H1 (cell line): ENCODE results near the gene MEFV. TPM values are rescaled to one million over a fixed set of nuclear protein-coding genes. Genes with fewer than 3 reads are reported as not detected.

ENCODE experiments used
- CTCF ChIA-PET: fragments of 300-600 bp; sonication (Branson Sonifier 250); formaldehyde crosslinking; loops from one replicate; lab custom pipeline; 2021; ENCODE audit not compliant: partially characterized antibody; lab: Charles Lee
- POLR2A ChIA-PET: fragments of 300-600 bp; sonication (Branson Sonifier 250); formaldehyde crosslinking; loops from one replicate; lab custom pipeline; 2021; ENCODE audit warnings: inconsistent platforms; ENCODE audit not compliant: partially characterized antibody; lab: Charles Lee
- DNase-seq, 2 experiments: peaks; one replicate each; pipeline versions ENCODE4 v3.0.0 to v3.0.0-alpha.2; 2010 to 2022; ENCODE audit warnings: low spot score in 2 of 2, low read depth in 1 of 2, mixed read lengths in 1 of 2
- FAIRE-seq: peaks from 2 replicates; lab custom pipeline; 2011; peaks lifted over from hg19 to GRCh38; lab: Jason Lieb, UNC
- H2AFZ ChIP-seq: 2 replicates; pipeline ENCODE4 v1.8.1; 2012; ENCODE audit warnings: low read length, inconsistent platforms
- H2AK5ac ChIP-seq: 2 replicates; pipeline ENCODE4 v1.6.1; 2013; ENCODE audit warnings: low read depth, low read length
- H2BK120ac ChIP-seq: replicated peaks from 2 replicates; pipeline ENCODE3; 2013; ENCODE audit warnings: low read depth, low read length, inconsistent platforms
- H2BK12ac ChIP-seq: 2 replicates; pipeline ENCODE4 v1.6.1; 2013; ENCODE audit warnings: low read depth, low read length
- H2BK15ac ChIP-seq: 2 replicates; pipeline ENCODE4 v1.6.1; 2013; ENCODE audit warnings: low read length
- H2BK20ac ChIP-seq: 2 replicates; pipeline ENCODE4 v1.6.1; 2013; ENCODE audit warnings: low read length
- H2BK5ac ChIP-seq: 2 replicates; pipeline ENCODE4 v1.6.1; 2013; ENCODE audit warnings: low read depth, low read length
- H3K14ac ChIP-seq: 2 replicates; pipeline ENCODE4 v1.6.1; 2013; ENCODE audit warnings: inconsistent platforms; ENCODE audit not compliant: insufficient read length
- H3K18ac ChIP-seq: 2 replicates; pipeline ENCODE4 v1.6.1; 2013; ENCODE audit warnings: low read length; ENCODE audit errors: extremely low read depth
- H3K23ac ChIP-seq: 2 replicates; pipeline ENCODE4 v1.6.1; 2013; ENCODE audit warnings: inconsistent platforms; ENCODE audit not compliant: insufficient read length
- H3K23me2 ChIP-seq: 2 replicates; pipeline ENCODE4 v1.6.1; 2013; ENCODE audit warnings: low read depth, low read length
- H3K27ac ChIP-seq: 2 replicates; pipeline ENCODE4 v1.6.1; 2011; ENCODE audit warnings: low read depth, low read length, inconsistent platforms
- H3K27me3 ChIP-seq, 4 experiments: replicated peaks in 1 of 4; 1 replicate in 1 of 4; 2 replicates in 3 of 4; pipeline versions ENCODE4 v1.6.1 to v1.8.1; 2011 to 2013; ENCODE audit warnings: low read length in 3 of 4, mild to moderate bottlenecking in 3 of 4, inconsistent platforms in 2 of 4, mixed read lengths in 2 of 4, moderate library complexity in 1 of 4; ENCODE audit not compliant: control insufficient read depth in 3 of 4, insufficient read depth in 3 of 4; ENCODE audit errors: extremely low read depth in 1 of 4
- H3K36me3 ChIP-seq, 4 experiments: 2 replicates each; pipeline versions ENCODE4 v1.6.1 to v1.8.1; 2011 to 2013; ENCODE audit warnings: mild to moderate bottlenecking in 4 of 4, low read length in 3 of 4, moderate library complexity in 2 of 4, control low read depth in 1 of 4, inconsistent platforms in 1 of 4; ENCODE audit not compliant: insufficient read depth in 4 of 4, control insufficient read depth in 2 of 4
- H3K4ac ChIP-seq: replicated peaks from 2 replicates; pipeline ENCODE3; 2013; ENCODE audit warnings: low read length, low read depth, mixed read lengths, inconsistent platforms; ENCODE audit not compliant: insufficient read length
- H3K4me1 ChIP-seq, 4 experiments: replicated peaks in 1 of 4; 1 replicate in 1 of 4; 2 replicates in 3 of 4; pipeline versions ENCODE4 v1.6.1 to v1.8.1; 2011 to 2013; ENCODE audit warnings: low read length in 3 of 4, inconsistent platforms in 2 of 4, mixed read lengths in 1 of 4; ENCODE audit not compliant: insufficient read depth in 4 of 4, control insufficient read depth in 3 of 4
- H3K4me2 ChIP-seq, 2 experiments: 2 replicates each; pipeline versions ENCODE4 v1.6.1 to v1.8.1; 2011 to 2013; ENCODE audit warnings: low read depth in 2 of 2, low read length in 2 of 2, control low read depth in 1 of 2, inconsistent platforms in 1 of 2, mild to moderate bottlenecking in 1 of 2; ENCODE audit not compliant: insufficient read depth in 1 of 2
- H3K4me3 ChIP-seq, 4 experiments: fragments of 200-600, 300-600 bp in 1 of 4; sonication (generic), shearing (Covaris generic), sonication (Bioruptor Twin) in 1 of 4; 2 replicates each; pipeline versions ENCODE4 v1.5.1 to v1.8.1; 2011 to 2016; ENCODE audit warnings: low read length in 4 of 4, low read depth in 3 of 4, control low read depth in 2 of 4, inconsistent platforms in 2 of 4, mild to moderate bottlenecking in 2 of 4, mixed read lengths in 1 of 4, moderate library complexity in 1 of 4; ENCODE audit not compliant: insufficient read depth in 2 of 4; ENCODE audit errors: extremely low read depth in 1 of 4
- H3K56ac ChIP-seq: replicated peaks from 2 replicates; pipeline ENCODE3; 2013; ENCODE audit warnings: low read depth, mild to moderate bottlenecking, mixed read lengths, low read length, inconsistent platforms; ENCODE audit not compliant: insufficient read length
- H3K79me1 ChIP-seq: 2 replicates; pipeline ENCODE4 v1.6.1; 2013; ENCODE audit warnings: low read depth, low read length, control low read depth
- H3K79me2 ChIP-seq, 2 experiments: 2 replicates each; pipeline versions ENCODE4 v1.6.1 to v1.8.1; 2012 to 2013; ENCODE audit warnings: low read length in 2 of 2, mild to moderate bottlenecking in 2 of 2, inconsistent platforms in 1 of 2; ENCODE audit not compliant: insufficient read depth in 2 of 2, control insufficient read depth in 1 of 2
- H3K9ac ChIP-seq, 4 experiments: replicated peaks in 1 of 4; 1 replicate in 1 of 4; 2 replicates in 3 of 4; pipeline versions ENCODE4 v1.6.1 to v1.8.1; 2011 to 2013; ENCODE audit warnings: low read depth in 3 of 4, low read length in 3 of 4, control low read depth in 2 of 4, mild to moderate bottlenecking in 2 of 4, moderate library complexity in 2 of 4, inconsistent platforms in 1 of 4; ENCODE audit errors: extremely low read depth in 1 of 4
- H3K9me3 ChIP-seq, 2 experiments: 2 replicates each; pipeline versions ENCODE4 v1.6.1 to v1.8.1; 2012 to 2013; ENCODE audit warnings: mild to moderate bottlenecking in 2 of 2, moderate library complexity in 2 of 2, control low read depth in 1 of 2, inconsistent platforms in 1 of 2, low read depth in 1 of 2, low read length in 1 of 2, mixed read lengths in 1 of 2; ENCODE audit not compliant: insufficient read depth in 2 of 2
- H4K20me1 ChIP-seq, 2 experiments: replicated peaks in 1 of 2; 2 replicates each; pipeline versions ENCODE3 to v1.8.1; 2011 to 2013; ENCODE audit warnings: inconsistent platforms in 2 of 2, low read length in 2 of 2, mild to moderate bottlenecking in 1 of 2; ENCODE audit not compliant: insufficient read depth in 2 of 2, control insufficient read depth in 1 of 2
- H4K5ac ChIP-seq: 2 replicates; pipeline ENCODE4 v1.6.1; 2013; ENCODE audit warnings: low read length, low read depth, mixed read lengths, inconsistent platforms; ENCODE audit not compliant: insufficient read length
- H4K8ac ChIP-seq: 2 replicates; pipeline ENCODE4 v1.8.0; 2013; ENCODE audit warnings: mild to moderate bottlenecking, moderate library complexity, low read length, inconsistent platforms; ENCODE audit not compliant: insufficient read depth; ENCODE audit errors: extremely low read depth
- H4K91ac ChIP-seq: replicated peaks from 2 replicates; pipeline ENCODE3; 2013; ENCODE audit warnings: low read length, mixed read lengths, inconsistent platforms; ENCODE audit not compliant: insufficient read length
- CTBP2 ChIP-seq: IDR thresholded peaks from 2 replicates; pipeline ENCODE4 v1.7.0; 2011; ENCODE audit warnings: borderline replicate concordance, mild to moderate bottlenecking, moderate library complexity, mixed read lengths, low read length; ENCODE audit not compliant: insufficient read depth, insufficient read length
- EGR1 ChIP-seq: IDR thresholded peaks from 2 replicates; pipeline ENCODE4 v1.6.1; 2011; ENCODE audit warnings: low read depth, low read length, borderline replicate concordance
- FOSL1 ChIP-seq: IDR thresholded peaks from 2 replicates; pipeline ENCODE4 v1.6.1; 2011; ENCODE audit warnings: mild to moderate bottlenecking, low read depth, low read length, moderate library complexity; ENCODE audit not compliant: insufficient read depth
- HDAC6 ChIP-seq: IDR thresholded peaks from one replicate; pipeline ENCODE4 v1.7.1; 2012; ENCODE audit warnings: low read depth, mild to moderate bottlenecking, inconsistent platforms, low read length, moderate library complexity
- MAFK ChIP-seq: IDR thresholded peaks from 2 replicates; pipeline ENCODE4 v1.6.1; 2012; ENCODE audit warnings: low read depth, mild to moderate bottlenecking, improper control_type of control experiment, low read length
- NANOG ChIP-seq: IDR thresholded peaks from 2 replicates; pipeline ENCODE4 v1.6.1; 2011; ENCODE audit warnings: low read length, low read depth, mild to moderate bottlenecking, inconsistent platforms; ENCODE audit not compliant: insufficient read depth, poor library complexity, severe bottlenecking
- RAD21 ChIP-seq, 2 experiments: IDR thresholded peaks in 1 of 2; conservative IDR thresholded peaks in 1 of 2; 2 replicates each; pipeline ENCODE4 v1.6.1; 2011; ENCODE audit warnings: low read depth in 2 of 2, low read length in 2 of 2, improper control_type of control experiment in 1 of 2, inconsistent platforms in 1 of 2, mild to moderate bottlenecking in 1 of 2, moderate library complexity in 1 of 2
- SUZ12 ChIP-seq: fragments of 200-600 bp; sonication (generic); IDR thresholded peaks from 2 replicates; pipeline ENCODE4 v1.6.1; 2012; ENCODE audit warnings: mild to moderate bottlenecking, inconsistent platforms, low read length, moderate library complexity, mixed read lengths
- WGBS, 2 experiments: shearing (Covaris generic) in 1 of 2; methylation state at CpG; one replicate each; pipeline versions ENCODE4 v1.1.6 to v1.1.7; 2013 to 2015; ENCODE audit warnings: low lambda C conversion rate in 2 of 2, mixed read lengths in 2 of 2, inconsistent platforms in 1 of 2, low coverage in 1 of 2, missing lambda C conversion rate in 1 of 2; ENCODE audit not compliant: insufficient replicate concordance in 2 of 2, insufficient coverage in 1 of 2, insufficient read length in 1 of 2; ENCODE audit errors: extremely low coverage in 1 of 2, missing lambda C conversion rate in 1 of 2; 5-methylcytosine and 5-hydroxymethylcytosine counted together
- polyA plus RNA-seq, 7 experiments: library from polyadenylated mRNA; depleted of rRNA in 3 of 7; stranded (reverse) in 5 of 7; unstranded in 2 of 7; fragments of >200 nt in 5 of 7; fragments of 200-250 nt in 2 of 7; gene quantifications; 1 replicate in 5 of 7; 2 replicates in 1 of 7; 4 replicates in 1 of 7; pipeline versions ENCODE4 v1.2.1 to v1.2.3, GENCODE V29; 2011 to 2013; ENCODE audit warnings: missing spikeins in 2 of 7, mixed read lengths in 2 of 7
- total RNA-seq: library from RNA; stranded (reverse); fragmentation: NEBNext Ultra II Directional; extraction: Animal tissue kit (Norgen Biotek cat#: 25700); gene quantifications from 2 replicates; pipeline ENCODE4 v1.2.1, GENCODE V29; 2021
- TF ChIP-seq, protein P1 (sequence below): IDR thresholded peaks from 2 replicates; pipeline ENCODE4 v1.6.1; 2012; ENCODE audit warnings: inconsistent platforms
- TF ChIP-seq, protein P2 (sequence below): IDR thresholded peaks from 2 replicates; pipeline ENCODE4 v1.6.1; 2012; ENCODE audit warnings: low read length, inconsistent platforms

MEFV gene
- total and polyA plus RNA-seq, 2 of the 8 experiments (the other 6 are each of a cell fraction or from before 2014, with no cell fraction given), result 0.03 TPM; not detected in 1

DNA sequence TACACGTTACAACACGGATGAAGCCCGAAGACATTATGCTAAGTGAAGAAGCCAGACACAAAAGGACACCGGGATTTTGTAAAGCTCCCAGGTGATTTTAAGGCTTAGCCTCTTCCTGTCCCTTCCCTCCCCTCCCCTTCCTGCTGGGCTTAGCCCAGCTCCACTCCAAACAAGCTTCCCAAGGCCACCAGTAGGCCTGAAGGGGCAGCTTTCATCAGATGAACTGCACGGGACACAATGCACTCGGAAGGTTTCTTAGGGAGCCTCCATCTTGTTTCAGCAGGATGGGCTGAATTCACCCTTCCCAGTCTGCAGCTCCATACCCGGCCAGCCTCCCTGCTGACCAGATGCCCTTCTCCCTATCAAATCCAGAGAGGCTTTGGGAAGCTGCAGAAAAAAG, 10.4 kb downstream of the MEFV start:
- H3K9me3 ChIP-seq, result peaks cover 36 to 48% of the 10 kb centered on the region in 2 experiments
- H2BK12ac ChIP-seq, result no peak overlapping the region
- no peak overlapping the region for H3K23ac ChIP-seq
- H4K5ac ChIP-seq, result no peak overlapping the region
- no peak overlapping the region for H2AFZ ChIP-seq
- H3K4ac ChIP-seq, result no peak overlapping the region
- TF ChIP-seq FOSL1 (no peak), CTBP2 (no peak), HDAC6 (no peak), SUZ12 (no peak), NANOG (no peak), RAD21 (IDR thresholded peaks at IDR 0.05 in 1 of 2, conservative IDR thresholded peaks at IDR 0.05 in 1 of 2; ENCODE audit: low read depth in 2 of 2, low read length in 2 of 2) (no peak), EGR1 (no peak), MAFK (no peak)
- TF ChIP-seq, protein P1, sequence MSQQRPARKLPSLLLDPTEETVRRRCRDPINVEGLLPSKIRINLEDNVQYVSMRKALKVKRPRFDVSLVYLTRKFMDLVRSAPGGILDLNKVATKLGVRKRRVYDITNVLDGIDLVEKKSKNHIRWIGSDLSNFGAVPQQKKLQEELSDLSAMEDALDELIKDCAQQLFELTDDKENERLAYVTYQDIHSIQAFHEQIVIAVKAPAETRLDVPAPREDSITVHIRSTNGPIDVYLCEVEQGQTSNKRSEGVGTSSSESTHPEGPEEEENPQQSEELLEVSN, result no peak
- TF ChIP-seq, protein P2, sequence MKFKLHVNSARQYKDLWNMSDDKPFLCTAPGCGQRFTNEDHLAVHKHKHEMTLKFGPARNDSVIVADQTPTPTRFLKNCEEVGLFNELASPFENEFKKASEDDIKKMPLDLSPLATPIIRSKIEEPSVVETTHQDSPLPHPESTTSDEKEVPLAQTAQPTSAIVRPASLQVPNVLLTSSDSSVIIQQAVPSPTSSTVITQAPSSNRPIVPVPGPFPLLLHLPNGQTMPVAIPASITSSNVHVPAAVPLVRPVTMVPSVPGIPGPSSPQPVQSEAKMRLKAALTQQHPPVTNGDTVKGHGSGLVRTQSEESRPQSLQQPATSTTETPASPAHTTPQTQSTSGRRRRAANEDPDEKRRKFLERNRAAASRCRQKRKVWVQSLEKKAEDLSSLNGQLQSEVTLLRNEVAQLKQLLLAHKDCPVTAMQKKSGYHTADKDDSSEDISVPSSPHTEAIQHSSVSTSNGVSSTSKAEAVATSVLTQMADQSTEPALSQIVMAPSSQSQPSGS, result no peak
- H2AK5ac ChIP-seq, result no peak overlapping the region
- no peak overlapping the region for H2BK120ac ChIP-seq
- FAIRE-seq (no peak), DNase-seq (no peak)
- H4K91ac ChIP-seq, result no peak overlapping the region
- no peak overlapping the region for H2BK20ac ChIP-seq
- POLR2A ChIA-PET, result interaction anchor here (1.3 kb wide), 1 partner anchor 12 kb away, joined by 4 read pairs; no protein-coding TSS in a partner anchor
- no peak overlapping the region for H3K4me2 ChIP-seq
- no peak overlapping the region for H2BK15ac ChIP-seq
- H3K4me1 ChIP-seq, result no peaks in the 10 kb centered on the region
- no peak overlapping the region for H4K8ac ChIP-seq
- H3K14ac ChIP-seq, result no peak overlapping the region
- no peaks in the 10 kb centered on the region for H3K27me3 ChIP-seq
- H4K20me1 ChIP-seq, result no peaks in the 10 kb centered on the region
- CTCF ChIA-PET, result no interaction called here
- no peaks in the 10 kb centered on the region for H3K36me3 ChIP-seq
- H3K79me1 ChIP-seq, result no peaks in the 10 kb centered on the region
- no peaks in the 10 kb centered on the region for H3K23me2 ChIP-seq
- WGBS, 2 experiments, result 77% methylated on average over 7 of the region's 7 CpGs; no CpG with 5 or more reads in 1 of the 2 experiments
- no peak overlapping the region for H2BK5ac ChIP-seq
- no peak overlapping the region for H3K56ac ChIP-seq
- H3K18ac ChIP-seq, result no peak overlapping the region
- no peaks in the 10 kb centered on the region for H3K79me2 ChIP-seq
- H3K4me3 ChIP-seq, result no peak overlapping the region
- H3K27ac ChIP-seq, result no peak overlapping the region
- no peak overlapping the region for H3K9ac ChIP-seq
